HepG2 (cell line): ENCODE measurements around the gene BMI1. TPM values are rescaled to one million over a fixed set of nuclear protein-coding genes. Genes with fewer than 3 reads are reported as not detected.
"Not testable (repeated sequence)": the region's sequence is repeated elsewhere in the genome, so short reads cannot be mapped to it uniquely, and the experiment has no call there.

ENCODE experiments used
- ATAC-seq: fragments of 200-7000 bp; cut with Tn5 transposase; 3 replicates; pipeline ENCODE4 v1.9.1; 2020; ENCODE audit warnings: mild to moderate bottlenecking, moderate library complexity
- BruUV-seq: library from RNA; stranded (reverse); fragments of 400-500 nt; replicated peaks from 2 replicates; lab custom pipeline; 2021; lab: Mats Ljungman, UMichigan
- CTCF ChIA-PET: fragments of 300-600 bp; formaldehyde crosslinking; extraction: SDS; loops from one replicate; lab custom pipeline; 2021; ENCODE audit warnings: low total read pairs, inconsistent platforms, low intra/inter-chr PET ratio; lab: Yijun Ruan, JAX
- POLR2A ChIA-PET: fragments of 350-600 bp; sonication (Branson Sonifier 250); formaldehyde crosslinking; loops from one replicate; lab custom pipeline; 2020; ENCODE audit warnings: antibody characterized with exemption, inconsistent platforms; lab: Yijun Ruan, JAX
- DNase-seq: peaks from one replicate; pipeline ENCODE4 v3.0.0-alpha.2; 2015; ENCODE audit warnings: low spot score
- FAIRE-seq: peaks from 3 replicates; lab custom pipeline; 2011; peaks lifted over from hg19 to GRCh38; lab: Jason Lieb, UNC
- H2AFZ ChIP-seq: one replicate; pipeline ENCODE4 v1.6.1; 2011; ENCODE audit warnings: low read length, inconsistent platforms
- H3K27ac ChIP-seq: fragments of 300-600 bp; 3 replicates; pipeline ENCODE4 v1.8.0; 2011; ENCODE audit warnings: mixed run types, mild to moderate bottlenecking, mixed read lengths, low read length, inconsistent platforms; ENCODE audit not compliant: insufficient read depth; ENCODE audit errors: extremely low read length
- H3K27me3 ChIP-seq, 2 experiments: fragments of 200-600 bp in 1 of 2; 2 replicates in 1 of 2; 3 replicates in 1 of 2; pipeline versions ENCODE4 v1.6.0 to v1.8.0; 2011; ENCODE audit warnings: low read length in 2 of 2, mild to moderate bottlenecking in 2 of 2, moderate library complexity in 2 of 2, inconsistent platforms in 1 of 2; ENCODE audit not compliant: insufficient read depth in 2 of 2, control insufficient read depth in 1 of 2
- H3K36me3 ChIP-seq, 2 experiments: fragments of 200-600 bp in 1 of 2; replicated peaks in 1 of 2; 2 replicates in 1 of 2; 3 replicates in 1 of 2; pipeline versions ENCODE4 v1.5.1 to v1.8.0; 2011; ENCODE audit warnings: low read length in 2 of 2, inconsistent platforms in 1 of 2; ENCODE audit not compliant: insufficient read depth in 2 of 2, control insufficient read depth in 1 of 2
- H3K4me1 ChIP-seq: 2 replicates; pipeline ENCODE4 v1.5.1; 2012; ENCODE audit warnings: low read length, inconsistent platforms; ENCODE audit not compliant: insufficient read depth
- H3K4me2 ChIP-seq: 2 replicates; pipeline ENCODE4 v1.6.0; 2011; ENCODE audit warnings: low read depth, low read length, inconsistent platforms
- H3K4me3 ChIP-seq, 3 experiments: fragments of 200-600 bp in 1 of 3; sonication (generic), shearing (Covaris generic) in 1 of 3; replicated peaks in 1 of 3; 2 replicates each; pipeline ENCODE4 v1.5.1; 2011 to 2016; ENCODE audit warnings: low read length in 3 of 3, inconsistent platforms in 2 of 3, low read depth in 2 of 3, mild to moderate bottlenecking in 2 of 3, control low read depth in 1 of 3, mixed read lengths in 1 of 3; ENCODE audit not compliant: insufficient read depth in 1 of 3
- H3K79me2 ChIP-seq: one replicate; pipeline ENCODE4 v1.6.1; 2011; ENCODE audit warnings: low read length, inconsistent platforms; ENCODE audit not compliant: insufficient read depth
- H3K9ac ChIP-seq: 2 replicates; pipeline ENCODE4 v1.6.0; 2011; ENCODE audit warnings: mild to moderate bottlenecking, low read depth, low read length, inconsistent platforms; ENCODE audit not compliant: insufficient read depth
- H3K9me3 ChIP-seq: 2 replicates; pipeline ENCODE4 v1.5.1; 2012; ENCODE audit warnings: mild to moderate bottlenecking, low read length
- H4K20me1 ChIP-seq: 2 replicates; pipeline ENCODE4 v1.6.0; 2011; ENCODE audit warnings: inconsistent platforms, mild to moderate bottlenecking, low read length, moderate library complexity; ENCODE audit not compliant: insufficient read depth
- MAZ ChIP-seq, 2 experiments: sonication (generic) in 1 of 2; formaldehyde crosslinking in 1 of 2; IDR thresholded peaks; 2 replicates each; pipeline versions ENCODE4 v1.5.0 to v1.6.1; 2012 to 2020; ENCODE audit warnings: low read depth in 2 of 2, mild to moderate bottlenecking in 2 of 2, borderline replicate concordance in 1 of 2, improper control_type of control experiment in 1 of 2, low read length in 1 of 2, missing genetic modification reagents in 1 of 2, moderate library complexity in 1 of 2
- MNT ChIP-seq: fragments of 450-650 bp; IDR thresholded peaks from 2 replicates; pipeline ENCODE4 v1.6.1; 2016
- ZBTB37 ChIP-seq: sonication (generic); formaldehyde crosslinking; IDR thresholded peaks from 2 replicates; pipeline ENCODE4 v1.4.0; 2020; ENCODE audit warnings: mild to moderate bottlenecking, missing genetic modification reagents
- WGBS: methylation state at CpG from one replicate; pipeline ENCODE4 v1.1.6; 2017; ENCODE audit warnings: low lambda C conversion rate; 5-methylcytosine and 5-hydroxymethylcytosine counted together
- in situ Hi-C: cut with HindIII; loops from 2 replicates; pipeline ENCODE4 v1.10.0; 2017; ENCODE audit warnings: low pct_unique_long_range_greater_than_20kb; ENCODE audit not compliant: extremely low pct_ligation_motif_present
- intact Hi-C: fragments of 100-400 bp; cut with micrococcal nuclease; formaldehyde crosslinking; loops from one replicate; pipeline ENCODE4 v1.10.0; 2022; ENCODE audit not compliant: unreplicated experiment
- polyA plus RNA-seq, 8 experiments: library from polyadenylated mRNA; depleted of rRNA in 3 of 8; stranded (reverse) in 7 of 8; unstranded in 1 of 8; fragments of >200 nt; fragmentation: Illumina TruSeq in 4 of 8; extraction: Trizol in 4 of 8; gene quantifications; 2 replicates each; pipeline versions ENCODE4 v1.2.1 to v1.2.3, GENCODE V29; 2011 to 2016; ENCODE audit warnings: low read depth in 4 of 8, missing spikeins in 1 of 8, mixed read lengths in 1 of 8; ENCODE audit not compliant: insufficient read depth in 1 of 8
- total RNA-seq, 5 experiments: library from RNA; depleted of rRNA; stranded (reverse); fragments of >200 nt; fragmentation: Illumina TruSeq; extraction: Trizol; gene quantifications; 2 replicates each; pipeline ENCODE4 v1.2.3, GENCODE V29; 2016; ENCODE audit warnings: low read depth in 1 of 5

The BMI1 gene
- total and polyA plus RNA-seq, 2 of the 13 experiments (the other 11 are each of a cell fraction or from before 2014, with no cell fraction given) = 30.5 to 44.0 TPM

GRCh38 chr10:22356324-22356873, 35.5 kb downstream of the BMI1 start (continued):
- TF ChIP-seq ZBTB37 (CRISPR knock-in tag) (no peak), MAZ (IDR thresholded peaks at IDR 0.05; ENCODE audit: borderline replicate concordance, low read depth, low read length) (no peak), MAZ (CRISPR knock-in tag; IDR thresholded peaks at IDR 0.05; ENCODE audit: low read depth) (no peak), MNT (no peak)

- FAIRE-seq, H3K9ac ChIP-seq, intact Hi-C loops, BruUV-seq, H3K4me1 ChIP-seq, H3K27ac ChIP-seq, H4K20me1 ChIP-seq, POLR2A ChIA-PET, H3K9me3 ChIP-seq, H2AFZ ChIP-seq, DNase-seq, H3K79me2 ChIP-seq, H3K27me3 ChIP-seq, H3K4me2 ChIP-seq, ATAC-seq, H3K36me3 ChIP-seq, H3K4me3 ChIP-seq, in situ Hi-C loops, CTCF ChIA-PET: not testable (repeated sequence)
- WGBS = 10% methylated on average over 3 of the region's 4 CpGs
Observed at GRCh38 chr10:22357770-22358169, 36.9 kb downstream of the BMI1 start.
